Thyroid gland (tissue), 4 donors: Measurements from ENCODE around the gene ADPRHL1.

Source experiments
- POLR2A ChIP-seq, 2 donors: fragments of 450-650 bp; IDR thresholded peaks; one replicate each; pipeline ENCODE4 v1.6.1; 2017; ENCODE audit warnings: antibody characterized with exemption in 2 of 2, mild to moderate bottlenecking in 2 of 2, moderate library complexity in 1 of 2
- TF ChIP-seq, protein P1 (sequence below), 6 experiments: fragments of 200-600 bp in 3 of 6; fragments of 450-650 bp in 3 of 6; sonication (generic) in 3 of 6; IDR thresholded peaks; one replicate each; pipeline ENCODE4 v1.5.1; 2016 to 2019; ENCODE audit warnings: antibody characterized with exemption in 6 of 6, mild to moderate bottlenecking in 2 of 6, inconsistent platforms in 1 of 6, moderate library complexity in 1 of 6

DNA sequence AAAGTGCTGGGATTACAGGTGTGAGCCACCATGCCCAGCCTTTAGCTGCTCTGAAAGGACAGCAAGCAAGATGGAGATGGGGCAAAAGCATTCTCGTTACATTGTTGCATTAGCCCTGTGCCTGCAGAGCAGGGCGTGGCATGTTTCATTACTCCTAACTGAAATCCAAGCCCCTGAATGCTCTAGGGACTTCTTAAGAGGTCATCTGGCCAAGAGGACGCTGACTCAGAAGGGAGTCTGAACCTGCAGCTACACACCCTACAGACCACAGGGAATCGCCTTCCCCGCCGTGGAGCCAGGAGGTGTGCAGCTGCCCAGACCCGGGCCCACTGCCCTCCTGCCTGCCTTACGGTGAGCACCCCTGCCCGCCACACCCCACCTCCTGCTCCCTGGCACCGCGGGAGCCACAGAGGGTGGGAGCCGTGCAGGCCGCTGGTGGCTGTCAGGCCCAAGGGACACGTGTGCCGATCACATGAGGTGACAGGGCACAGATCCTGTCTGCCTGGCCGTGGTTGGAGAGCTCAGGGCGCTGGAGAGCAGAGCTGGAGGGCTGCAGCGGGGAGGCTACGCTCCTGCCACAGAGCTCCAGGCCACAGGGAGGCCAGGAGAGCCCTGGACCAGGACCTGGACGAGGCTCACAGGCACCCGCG is 27.2 kb downstream of the ADPRHL1 start:
- TF ChIP-seq POLR2A (IDR thresholded peaks at IDR 0.05), result no peak
- TF ChIP-seq, protein P1, sequence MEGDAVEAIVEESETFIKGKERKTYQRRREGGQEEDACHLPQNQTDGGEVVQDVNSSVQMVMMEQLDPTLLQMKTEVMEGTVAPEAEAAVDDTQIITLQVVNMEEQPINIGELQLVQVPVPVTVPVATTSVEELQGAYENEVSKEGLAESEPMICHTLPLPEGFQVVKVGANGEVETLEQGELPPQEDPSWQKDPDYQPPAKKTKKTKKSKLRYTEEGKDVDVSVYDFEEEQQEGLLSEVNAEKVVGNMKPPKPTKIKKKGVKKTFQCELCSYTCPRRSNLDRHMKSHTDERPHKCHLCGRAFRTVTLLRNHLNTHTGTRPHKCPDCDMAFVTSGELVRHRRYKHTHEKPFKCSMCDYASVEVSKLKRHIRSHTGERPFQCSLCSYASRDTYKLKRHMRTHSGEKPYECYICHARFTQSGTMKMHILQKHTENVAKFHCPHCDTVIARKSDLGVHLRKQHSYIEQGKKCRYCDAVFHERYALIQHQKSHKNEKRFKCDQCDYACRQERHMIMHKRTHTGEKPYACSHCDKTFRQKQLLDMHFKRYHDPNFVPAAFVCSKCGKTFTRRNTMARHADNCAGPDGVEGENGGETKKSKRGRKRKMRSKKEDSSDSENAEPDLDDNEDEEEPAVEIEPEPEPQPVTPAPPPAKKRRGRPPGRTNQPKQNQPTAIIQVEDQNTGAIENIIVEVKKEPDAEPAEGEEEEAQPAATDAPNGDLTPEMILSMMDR (IDR thresholded peaks at IDR 0.05), result no peak
